Spleen (tissue), 7 donors: ENCODE data around the gene PLK1.

Source experiments
- POLR2A ChIP-seq, 3 donors: fragments of 450-650 bp; IDR thresholded peaks; one replicate each; pipeline ENCODE4 v1.5.1; 2017; ENCODE audit warnings: antibody characterized with exemption in 3 of 3, mild to moderate bottlenecking in 1 of 3
- TF ChIP-seq, protein P1 (sequence below), 11 experiments: fragments of 200-600 bp in 7 of 11; fragments of 450-650 bp in 4 of 11; sonication (generic) in 4 of 11; IDR thresholded peaks in 8 of 11; conservative IDR thresholded peaks in 3 of 11; 1 replicate in 7 of 11; 2 replicates in 4 of 11; pipeline versions ENCODE4 v1.4.0 to v1.8.0; 2016 to 2021; ENCODE audit warnings: antibody characterized with exemption in 11 of 11, inconsistent platforms in 4 of 11, mild to moderate bottlenecking in 1 of 11
- donor health status: DM: no; HTN: no; CAD: no; lungs with moderate emphysema.
- donor health status: DM: no; HTN: no; CAD: no.
- donor health status: DM: no; HTN: no; CAD: no.

DNA sequence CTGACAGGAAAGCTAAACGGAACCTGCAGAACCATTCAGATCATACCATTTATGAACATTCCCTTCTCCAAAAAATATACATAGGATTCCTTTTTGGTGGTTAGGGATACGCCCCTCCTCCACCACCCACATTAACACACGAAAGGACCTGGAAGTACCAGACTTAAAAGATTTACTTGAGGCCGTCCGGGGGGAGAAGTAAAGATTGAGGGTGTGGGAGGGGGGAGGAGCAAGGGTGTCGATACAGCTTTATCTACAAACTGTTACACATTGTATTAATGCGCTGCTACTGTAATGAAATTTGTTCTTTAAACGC is 38.1 kb upstream of the PLK1 start:
- TF ChIP-seq, protein P1, sequence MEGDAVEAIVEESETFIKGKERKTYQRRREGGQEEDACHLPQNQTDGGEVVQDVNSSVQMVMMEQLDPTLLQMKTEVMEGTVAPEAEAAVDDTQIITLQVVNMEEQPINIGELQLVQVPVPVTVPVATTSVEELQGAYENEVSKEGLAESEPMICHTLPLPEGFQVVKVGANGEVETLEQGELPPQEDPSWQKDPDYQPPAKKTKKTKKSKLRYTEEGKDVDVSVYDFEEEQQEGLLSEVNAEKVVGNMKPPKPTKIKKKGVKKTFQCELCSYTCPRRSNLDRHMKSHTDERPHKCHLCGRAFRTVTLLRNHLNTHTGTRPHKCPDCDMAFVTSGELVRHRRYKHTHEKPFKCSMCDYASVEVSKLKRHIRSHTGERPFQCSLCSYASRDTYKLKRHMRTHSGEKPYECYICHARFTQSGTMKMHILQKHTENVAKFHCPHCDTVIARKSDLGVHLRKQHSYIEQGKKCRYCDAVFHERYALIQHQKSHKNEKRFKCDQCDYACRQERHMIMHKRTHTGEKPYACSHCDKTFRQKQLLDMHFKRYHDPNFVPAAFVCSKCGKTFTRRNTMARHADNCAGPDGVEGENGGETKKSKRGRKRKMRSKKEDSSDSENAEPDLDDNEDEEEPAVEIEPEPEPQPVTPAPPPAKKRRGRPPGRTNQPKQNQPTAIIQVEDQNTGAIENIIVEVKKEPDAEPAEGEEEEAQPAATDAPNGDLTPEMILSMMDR (IDR thresholded peaks at IDR 0.05 in 8 of 11, conservative IDR thresholded peaks at IDR 0.05 in 3 of 11), result no peak
- no peak for TF ChIP-seq POLR2A (IDR thresholded peaks at IDR 0.05)
